HCEC 1CT (cell line): ENCODE results near the gene PEX14.
"Not testable (repeated sequence)": the region's sequence is repeated elsewhere in the genome, so short reads cannot be mapped to it uniquely, and the experiment has no call there.

Experiments used
- DNase-seq: peaks from one replicate; pipeline ENCODE4 v3.0.0-alpha.2; 2017

Gene PEX14

DNA sequence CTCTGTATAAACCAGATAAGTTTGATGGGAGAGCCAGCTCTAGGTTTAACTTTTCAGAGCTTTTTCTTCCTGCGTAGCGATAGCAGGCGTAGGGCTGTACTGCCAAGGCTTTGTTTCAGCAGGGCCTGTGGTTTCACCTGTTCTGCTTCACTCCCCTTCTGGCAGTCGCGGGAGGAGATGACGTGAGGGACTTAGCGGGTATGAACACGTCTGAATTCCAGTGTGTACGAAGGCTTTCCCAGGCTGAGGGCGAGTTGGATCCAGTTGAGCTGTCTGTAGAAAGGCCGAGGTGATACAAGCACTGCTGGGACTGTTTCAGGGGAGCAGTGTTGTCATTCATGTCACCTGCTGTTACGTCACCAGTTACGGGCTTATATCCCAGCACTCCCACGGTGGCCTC, 21.2 kb downstream of the PEX14 start:
- DNase-seq: no peak

DNA sequence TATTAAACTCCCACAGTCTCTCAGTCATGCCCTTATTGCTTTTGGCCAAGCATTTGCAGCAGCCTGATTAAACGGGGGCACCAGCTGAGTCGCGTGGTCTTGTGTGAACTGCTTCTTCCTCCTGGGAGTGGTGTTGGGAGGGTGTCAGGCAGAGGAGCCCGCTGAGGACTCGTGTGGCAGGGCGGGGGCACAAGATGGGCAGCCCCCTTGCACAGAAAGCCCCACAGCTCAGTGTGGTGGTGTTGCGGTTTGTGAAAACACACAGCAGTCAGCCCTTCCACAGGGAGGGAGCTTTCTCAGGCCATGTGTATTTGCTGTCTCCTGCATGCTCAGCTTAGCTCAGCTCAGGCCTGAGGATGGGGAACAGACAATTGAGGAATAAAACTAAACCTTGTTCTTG, 22.4 kb downstream of the PEX14 start:
- no peak for DNase-seq

DNA sequence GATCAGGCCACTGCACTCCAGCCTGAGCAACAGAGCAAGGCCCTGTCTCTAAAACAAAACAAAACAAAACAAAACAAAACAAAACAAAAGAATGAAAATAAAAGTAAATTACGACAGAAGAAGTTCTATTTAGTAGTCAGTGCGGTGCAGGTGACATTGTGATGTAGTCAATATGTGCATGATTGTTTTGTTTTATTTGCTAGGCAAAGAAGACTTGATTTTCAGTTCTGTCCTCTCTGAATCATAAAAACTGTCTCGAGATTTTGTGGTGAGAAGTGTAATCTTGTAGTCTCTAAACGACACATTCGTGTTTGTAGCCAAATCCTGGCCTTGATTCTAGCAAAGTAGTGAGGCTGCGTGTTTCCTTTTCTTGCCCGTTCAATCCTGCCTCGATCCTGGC, 23.5 kb downstream of the PEX14 start:
- DNase-seq: no peak

DNA sequence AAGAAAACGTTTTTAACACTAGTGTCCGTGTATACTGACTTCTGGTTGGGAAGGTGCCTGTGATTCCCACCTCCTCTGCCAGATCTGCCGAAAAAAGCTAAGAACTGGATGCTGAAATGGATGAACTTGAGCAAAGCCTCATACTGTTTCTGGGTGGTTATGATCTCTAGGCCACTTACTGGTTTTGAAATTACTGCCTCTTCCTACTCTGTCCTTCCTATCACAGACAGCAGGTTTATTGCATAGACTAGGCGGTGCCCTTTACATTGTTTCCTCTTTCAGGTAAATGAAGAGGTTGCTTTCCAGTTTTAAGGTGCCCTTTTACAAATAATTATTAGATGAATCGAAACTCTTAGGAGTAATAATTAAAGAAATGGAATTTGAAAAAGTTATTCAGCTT, 27.5 kb downstream of the PEX14 start:
- DNase-seq: no peak

DNA sequence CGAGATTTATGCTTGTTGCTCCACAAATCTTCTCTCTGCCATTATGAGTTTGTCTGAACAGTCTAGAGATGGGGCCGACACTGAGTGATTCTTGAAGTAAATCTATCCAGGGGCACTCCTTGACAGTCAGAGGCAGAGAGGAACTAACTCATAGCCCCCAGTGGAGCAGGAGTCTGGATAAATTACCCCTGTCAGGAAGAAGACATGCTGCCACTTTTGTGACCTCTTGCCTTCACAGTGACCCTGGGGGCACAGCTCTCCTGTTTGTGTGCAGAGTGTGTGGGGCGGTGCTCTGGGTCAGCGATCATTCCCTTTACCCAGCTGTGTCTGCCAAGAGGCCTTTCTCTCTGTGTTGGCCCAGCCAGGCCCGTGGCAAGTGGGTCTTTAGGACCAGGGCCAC, 29.5 kb downstream of the PEX14 start:
- no peak for DNase-seq

DNA sequence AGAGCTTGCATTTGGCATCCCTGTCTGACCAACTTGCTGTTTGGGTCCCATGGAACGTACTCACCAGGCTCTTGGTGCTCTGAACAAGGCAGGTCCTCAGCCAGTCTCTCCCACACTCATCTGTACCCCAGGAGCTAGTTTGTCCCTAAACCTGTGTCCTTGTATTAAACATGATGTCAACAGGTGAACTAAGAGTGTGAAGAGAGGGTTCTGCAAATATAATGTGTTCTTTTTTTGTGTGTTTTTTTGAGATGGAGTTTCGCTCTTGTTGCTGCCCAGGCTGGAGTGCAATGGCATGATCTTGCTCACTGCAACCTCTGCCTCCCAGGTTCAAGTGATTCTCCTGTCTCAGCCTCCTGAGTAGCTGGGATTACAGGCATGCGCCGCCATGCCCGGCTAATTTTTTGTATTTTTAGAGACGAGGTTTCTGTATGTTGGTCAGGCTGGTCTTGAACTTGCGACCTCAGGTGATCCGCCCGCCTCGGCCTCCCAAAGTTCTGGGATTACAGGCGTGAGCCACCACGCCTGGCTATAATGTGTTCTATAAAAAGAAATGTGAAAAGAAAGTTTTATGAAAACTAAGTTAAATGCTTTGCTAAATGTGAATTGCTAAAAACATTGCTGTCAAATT, 31.4 kb downstream of the PEX14 start:
- DNase-seq: not testable (repeated sequence)

DNA sequence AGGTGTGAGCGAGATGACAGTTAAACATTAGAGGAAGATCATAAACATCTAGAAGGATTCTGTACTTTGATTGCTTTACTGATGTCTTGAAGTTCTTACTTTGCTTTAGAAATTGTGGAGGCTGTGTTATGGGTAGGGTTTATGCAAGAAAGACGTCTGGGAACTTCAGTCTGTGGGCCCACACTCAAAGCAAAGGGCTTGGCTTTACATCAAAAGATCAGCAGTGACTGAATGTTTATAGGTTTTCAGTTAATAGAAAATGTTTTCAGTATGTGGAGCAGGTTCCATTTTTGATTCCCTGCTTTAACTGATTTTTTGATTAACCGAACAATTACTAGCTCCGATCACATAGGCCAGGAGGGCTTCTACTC, 31.9 kb downstream of the PEX14 start:
- DNase-seq: no peak

DNA sequence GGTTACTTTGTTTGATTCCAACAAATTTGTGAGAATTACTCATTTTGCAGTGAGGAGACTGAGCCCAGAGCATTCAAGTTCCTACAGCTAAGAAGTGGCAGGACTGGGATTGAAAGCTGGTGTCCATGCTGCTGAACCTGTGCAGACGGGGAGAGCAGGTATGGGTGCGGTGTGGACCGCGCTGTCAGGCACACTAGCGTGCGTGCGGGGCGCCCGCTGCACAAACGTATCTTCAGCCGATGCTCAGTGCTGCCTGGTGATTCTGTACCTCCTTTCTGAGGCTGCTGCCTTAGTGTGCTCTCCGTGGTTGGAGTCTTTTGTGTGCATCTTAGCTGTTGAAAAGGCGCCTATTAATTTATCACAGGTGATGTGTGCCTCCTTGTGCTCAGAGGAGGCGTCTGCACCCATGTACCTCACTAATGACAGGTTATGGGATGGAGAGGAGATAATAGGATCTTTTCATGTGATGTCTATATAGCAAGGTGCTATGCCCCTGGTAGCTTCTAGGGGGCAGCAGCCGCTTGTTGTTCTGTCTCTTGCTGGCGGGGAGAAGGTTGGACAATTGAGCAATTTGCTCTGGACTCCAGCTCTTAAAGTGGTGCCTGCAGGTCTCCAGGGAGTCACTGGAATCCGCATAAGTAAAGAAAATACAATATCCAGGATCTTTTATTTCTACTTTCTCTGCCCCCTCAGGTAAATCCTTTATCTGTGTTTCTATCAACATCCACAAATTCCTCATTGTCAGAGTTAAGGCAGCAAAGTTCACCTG, 32.5 kb downstream of the PEX14 start:
- DNase-seq: peak; percentile 86

DNA sequence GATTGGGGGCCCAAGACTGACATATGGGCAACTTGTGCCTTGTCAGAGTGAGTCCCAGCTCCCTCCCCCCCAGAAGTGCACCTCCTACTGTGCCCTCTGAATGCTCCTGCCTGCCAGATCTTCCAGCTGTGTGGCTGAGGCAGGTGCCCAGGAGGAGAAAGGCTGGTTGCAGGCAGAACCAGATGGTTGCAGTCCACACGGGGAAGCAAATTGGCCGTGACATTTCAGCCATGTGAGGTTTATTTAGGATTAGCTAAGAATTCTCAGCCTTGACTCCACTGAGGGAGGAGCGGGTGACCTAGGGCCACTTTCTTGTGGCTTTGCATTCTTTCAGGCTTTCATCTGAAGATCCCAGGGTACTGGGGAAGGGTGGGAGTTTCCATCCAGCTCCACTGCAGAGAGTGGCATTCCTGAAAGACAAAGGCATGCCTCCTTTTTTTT, 33.8 kb downstream of the PEX14 start:
- peak; percentile 63 for DNase-seq

DNA sequence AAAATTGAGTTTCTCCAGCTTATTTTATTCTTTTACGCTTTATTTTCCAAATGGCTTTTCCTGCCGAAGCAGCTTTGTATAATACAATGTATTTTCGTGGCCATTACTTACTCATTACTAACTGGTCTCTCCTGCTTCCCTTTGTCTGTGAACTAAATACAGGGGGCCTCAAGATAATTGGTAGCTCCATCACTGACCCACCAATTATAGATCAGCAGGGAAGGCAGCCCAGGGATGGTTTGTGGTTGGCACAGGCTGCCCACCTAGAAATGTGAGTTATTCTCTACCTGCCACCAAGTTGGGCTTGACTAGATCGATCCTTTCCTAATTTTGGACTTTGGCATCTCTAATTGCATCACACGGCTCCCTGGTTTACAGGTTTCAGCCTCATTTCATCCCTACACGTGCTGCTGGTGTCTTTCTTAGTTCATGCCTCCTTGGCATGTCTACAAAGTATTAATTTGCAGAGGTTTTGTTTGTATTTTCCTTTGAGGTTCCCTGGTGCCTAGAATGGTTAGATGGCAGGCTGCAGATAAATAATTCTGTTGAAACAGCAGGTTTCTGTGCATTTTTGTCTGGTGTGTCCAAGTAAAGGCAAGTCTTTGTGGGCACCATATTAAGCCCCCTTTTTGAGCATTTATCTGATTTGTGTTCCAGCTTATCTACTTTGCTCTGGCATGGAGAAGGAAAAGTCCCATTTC, 35.2 kb downstream of the PEX14 start:
- DNase-seq: no peak

DNA sequence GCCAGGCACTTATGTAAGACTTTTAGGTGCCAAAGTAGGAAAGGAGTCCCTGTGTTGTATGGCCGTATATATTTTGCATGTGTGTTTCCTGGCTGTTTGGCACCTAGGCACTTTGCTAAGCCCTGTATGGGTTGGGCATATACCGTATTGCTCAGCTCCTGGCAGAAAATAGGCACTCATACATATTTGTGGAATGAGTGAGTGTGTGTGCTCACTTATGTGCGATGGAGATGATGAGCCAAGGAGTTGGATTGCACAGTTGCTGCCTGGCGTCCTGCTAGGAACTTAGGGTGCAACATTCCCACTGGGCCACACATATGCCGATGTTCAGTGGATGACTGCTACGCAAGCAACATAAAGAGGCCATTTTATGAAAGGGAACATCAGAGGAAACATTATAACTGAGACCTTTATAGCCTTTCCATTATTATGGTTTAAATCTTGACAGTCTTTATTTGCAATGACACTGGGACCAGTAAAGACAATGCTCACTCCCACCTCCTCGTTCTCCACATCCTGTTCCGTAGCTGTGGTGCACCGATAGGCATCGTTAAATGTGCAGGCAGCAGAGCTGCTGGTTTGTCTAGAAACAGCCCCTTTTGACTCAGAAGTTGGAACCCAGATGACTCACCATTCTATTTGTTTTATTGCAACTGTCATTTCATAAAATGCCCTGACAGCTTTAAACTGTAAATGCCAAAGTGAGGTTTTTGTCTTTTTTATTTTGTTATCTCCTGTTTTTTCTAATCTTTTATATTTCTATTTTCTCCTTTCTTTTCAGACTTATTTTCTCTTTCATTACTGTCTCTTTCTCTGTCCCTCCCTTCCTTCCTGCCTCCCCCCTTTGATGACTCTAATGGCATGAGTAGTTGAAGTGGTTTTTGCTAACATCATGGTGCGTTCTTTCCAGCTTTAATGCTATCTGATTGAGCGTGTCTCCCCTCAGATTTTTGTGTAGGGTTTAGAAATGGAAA, 36.1 kb downstream of the PEX14 start:
- DNase-seq: peak; percentile 95

DNA sequence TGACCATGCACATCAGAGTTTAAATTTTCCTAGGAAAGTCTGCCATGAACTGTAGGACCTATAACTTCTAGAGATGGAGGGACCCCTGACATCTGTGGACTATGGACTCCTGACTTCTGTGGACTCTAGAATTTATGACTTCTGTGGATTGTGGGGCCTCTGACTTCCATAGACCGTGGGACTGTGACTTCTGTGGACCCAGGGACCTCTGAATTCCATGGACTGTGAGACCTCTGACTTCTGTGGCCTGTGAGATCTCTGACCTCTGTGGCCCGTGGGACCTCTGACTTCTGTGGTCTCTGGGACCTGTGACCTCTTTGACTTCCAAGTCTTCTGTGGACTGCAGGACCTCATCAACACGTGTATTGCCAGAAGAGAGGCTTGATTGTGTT, 36.7 kb downstream of the PEX14 start:
- DNase-seq: peak; percentile 8

DNA sequence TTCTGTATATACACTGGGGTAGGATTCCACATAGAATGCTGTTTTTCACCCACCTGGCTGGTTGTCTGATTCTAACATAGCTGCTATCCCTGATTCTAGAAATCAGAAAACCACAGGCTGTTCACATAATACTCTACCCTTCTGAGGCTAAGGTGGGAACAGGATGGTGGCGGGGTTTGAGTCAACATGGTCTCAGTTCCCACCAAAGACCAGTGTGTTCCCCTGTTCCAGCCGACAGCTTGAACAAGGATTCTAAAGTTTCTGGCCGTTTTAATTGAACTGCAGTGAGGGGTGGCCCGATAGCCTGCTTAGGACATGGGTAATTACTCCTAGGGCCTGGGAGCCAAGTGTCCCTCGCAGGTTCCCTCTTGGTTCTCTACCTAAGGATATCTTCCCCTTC, 38.4 kb downstream of the PEX14 start:
- DNase-seq: no peak

DNA sequence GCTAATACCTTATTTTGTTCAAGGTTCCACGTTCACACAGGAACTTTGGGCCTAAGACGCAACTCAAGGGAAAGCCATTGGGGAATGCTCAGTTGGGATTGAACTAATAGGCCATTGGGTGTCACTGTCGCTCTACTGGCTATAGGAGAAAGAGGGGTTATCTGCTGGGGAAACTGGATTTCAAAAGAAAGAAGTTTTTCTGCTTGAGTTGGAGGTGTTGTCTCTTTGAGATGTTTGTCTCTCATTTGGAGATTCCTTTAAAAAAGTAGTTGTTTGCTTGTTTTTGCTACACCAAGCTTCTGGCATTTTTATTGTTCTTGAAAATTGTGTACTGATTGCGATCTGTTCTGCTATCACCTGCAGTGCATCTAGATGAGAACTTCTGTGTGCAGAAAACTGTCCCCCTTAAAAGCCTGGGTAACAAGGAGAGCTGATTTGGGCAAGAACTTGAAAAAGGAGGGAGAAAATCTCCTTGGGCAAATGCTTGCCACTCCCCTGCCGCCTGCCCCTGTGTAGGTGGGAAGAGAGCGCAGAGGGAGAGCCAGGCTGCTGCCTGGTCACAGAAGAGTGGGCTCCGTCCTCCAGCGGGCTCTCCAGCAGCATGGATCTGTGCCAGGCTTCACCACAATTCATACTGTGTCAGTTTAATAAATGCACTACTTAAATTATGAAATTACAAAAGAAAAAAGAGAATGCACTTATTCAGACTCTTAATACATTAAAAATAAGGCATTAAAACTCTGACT, 39.9 kb downstream of the PEX14 start:
- DNase-seq: peak; percentile 19

DNA sequence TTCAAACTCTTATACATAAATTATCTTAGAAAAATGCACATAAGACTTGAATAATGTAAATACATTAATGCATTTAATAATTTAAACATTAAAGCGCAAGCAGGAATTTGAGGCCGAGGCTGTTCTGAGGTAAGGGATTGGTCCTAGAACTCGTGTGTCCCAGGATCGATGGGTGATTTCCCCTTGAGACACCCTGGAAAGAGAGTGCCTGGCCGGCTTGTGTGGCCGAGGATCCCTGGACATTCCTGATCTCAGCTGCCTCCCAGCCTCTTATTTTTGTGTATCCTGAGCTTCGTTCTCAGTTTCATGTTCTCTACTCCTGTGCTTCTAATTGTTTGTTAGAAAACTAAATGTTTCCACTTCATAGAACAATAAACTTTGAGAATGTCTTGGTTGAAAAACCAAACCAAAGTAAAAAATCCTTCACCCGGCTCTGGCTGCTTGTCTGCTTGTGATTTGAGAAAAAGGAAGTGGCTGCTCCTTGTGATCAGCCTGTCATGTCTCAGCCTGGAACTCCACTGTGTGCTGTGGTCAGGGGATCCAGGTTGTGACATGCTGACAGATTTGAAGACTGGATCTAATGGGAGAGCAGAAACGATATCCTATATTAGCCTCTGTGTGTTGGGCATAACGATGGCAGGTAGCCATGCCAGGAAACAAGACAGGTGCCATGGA, 40.7 kb downstream of the PEX14 start:
- no peak for DNase-seq

DNA sequence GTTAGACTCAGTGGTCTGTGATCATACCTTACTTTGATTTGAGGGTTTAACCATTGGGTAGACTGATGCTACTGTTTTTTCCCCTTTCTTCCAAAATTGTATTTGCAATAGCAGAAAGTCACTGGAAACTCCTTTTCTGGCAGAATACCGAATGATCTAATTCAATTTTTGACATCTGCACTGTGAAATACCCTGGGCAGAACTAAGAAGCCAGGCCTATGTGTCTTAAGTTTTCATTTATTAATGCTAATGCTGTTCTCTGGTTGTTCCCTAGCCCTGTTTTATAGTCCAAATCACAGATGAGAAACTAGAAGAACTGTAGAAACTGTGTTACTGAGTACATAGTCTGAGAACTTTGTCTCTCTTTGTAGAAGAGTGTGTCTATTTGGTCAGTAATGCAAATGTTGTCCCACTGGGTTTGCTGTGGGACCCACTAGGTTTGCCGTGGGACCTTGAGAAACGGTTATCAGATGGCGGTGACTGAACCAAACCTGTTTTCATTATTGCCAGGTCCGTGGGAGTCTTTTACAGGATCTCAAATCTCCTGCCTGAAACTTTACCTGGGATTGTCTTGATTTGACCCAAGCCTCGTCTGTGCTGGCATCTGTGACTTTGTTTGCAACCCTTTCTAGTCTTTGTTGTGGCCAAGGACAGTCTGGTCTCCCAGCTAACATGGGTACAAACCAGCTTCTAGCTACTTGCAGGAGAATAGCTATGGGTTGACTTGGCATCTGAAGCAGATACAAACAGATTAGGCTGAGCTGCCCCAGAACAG, 41.4 kb downstream of the PEX14 start:
- no peak for DNase-seq

DNA sequence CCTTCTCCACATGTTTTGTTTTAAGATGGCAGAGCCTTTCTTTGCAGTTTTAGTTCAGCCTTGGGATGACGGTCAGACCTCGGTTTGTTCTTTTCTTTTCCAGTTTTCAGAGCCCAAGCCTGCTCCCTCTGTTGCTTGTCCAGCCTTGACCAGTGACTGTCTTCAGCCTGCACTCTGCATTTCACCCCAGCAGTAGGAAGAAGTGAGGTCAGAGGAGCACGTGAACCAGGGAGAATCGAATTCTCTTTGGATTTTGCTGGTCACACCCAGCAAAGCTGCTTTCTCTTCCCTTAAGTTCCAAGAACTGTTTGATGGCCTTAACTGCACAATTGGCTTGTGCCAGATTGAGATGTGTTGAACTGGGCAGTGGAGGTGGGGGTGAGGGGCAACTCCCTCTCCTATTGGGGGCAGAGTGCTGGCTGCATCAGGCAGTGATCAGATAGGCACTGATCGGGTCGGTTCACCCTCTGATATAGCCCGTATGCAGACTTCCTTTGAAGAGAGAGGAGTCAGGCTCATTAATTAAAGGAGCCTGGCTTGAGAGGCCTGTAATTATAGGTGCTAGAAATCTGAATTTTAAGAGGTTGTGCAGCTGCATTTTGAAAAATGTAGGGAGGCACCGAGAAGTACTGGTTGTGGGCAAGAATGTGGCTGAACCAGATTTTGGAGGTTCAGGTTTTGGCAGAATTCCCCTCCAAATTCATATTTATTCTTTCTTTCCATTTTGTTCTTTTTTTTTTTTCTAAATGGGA, 42.4 kb downstream of the PEX14 start:
- DNase-seq: no peak

DNA sequence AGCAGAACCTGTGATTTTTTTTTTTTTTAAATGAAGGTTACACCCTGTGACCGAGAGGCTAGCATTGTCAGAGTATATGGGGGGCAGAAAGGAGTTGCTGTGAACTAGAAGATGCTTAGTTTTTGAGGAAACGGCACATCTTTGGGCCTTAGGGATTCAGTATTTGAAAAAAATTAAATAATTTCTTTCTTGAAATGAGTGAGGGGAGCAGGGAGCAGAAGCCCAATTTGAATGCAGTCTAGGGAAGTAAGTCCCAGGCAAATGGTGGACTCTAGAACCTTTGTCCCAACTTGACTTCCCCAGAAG, 42.9 kb downstream of the PEX14 start:
- no peak for DNase-seq

DNA sequence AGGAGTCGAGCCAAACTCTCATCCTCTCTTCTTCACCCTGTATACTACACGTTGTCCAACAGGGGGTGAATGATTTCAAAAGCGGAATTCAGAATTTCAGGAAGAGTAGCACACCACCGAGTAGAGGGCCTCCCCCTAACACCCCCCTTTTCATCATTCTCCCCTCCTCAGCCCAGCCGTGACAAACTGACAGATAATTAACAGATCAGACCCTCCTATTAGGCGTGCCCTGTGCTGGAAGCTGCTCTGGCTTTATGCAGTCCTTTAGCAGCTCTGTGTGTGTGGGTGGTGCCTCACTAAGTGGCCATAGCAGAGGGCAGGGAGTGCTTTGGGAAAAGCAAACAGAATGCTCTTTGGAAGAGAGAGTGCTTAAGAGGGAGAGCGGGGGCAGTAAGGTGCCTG, 44.3 kb downstream of the PEX14 start:
- no peak for DNase-seq

DNA sequence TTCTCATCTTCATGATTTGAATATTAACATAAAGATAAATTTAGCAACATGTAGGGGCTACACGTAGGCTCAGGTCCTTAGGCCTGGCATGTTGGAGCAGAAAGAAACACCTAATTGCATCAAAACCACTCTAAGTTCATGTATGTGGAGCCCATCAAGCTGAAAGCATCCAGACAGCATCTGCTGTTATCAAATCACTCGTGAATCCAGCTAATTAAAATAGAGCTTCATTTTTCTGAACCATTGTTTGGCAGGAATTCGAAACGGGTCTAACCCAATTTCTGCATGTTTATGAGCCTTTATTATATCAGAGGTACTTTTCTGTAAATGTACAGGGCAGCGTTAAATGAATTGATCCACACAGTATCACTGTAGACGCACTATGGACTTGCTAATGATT, 45.7 kb downstream of the PEX14 start:
- DNase-seq: no peak
